ENCODE data around the gene MAN1A1.

DNA sequence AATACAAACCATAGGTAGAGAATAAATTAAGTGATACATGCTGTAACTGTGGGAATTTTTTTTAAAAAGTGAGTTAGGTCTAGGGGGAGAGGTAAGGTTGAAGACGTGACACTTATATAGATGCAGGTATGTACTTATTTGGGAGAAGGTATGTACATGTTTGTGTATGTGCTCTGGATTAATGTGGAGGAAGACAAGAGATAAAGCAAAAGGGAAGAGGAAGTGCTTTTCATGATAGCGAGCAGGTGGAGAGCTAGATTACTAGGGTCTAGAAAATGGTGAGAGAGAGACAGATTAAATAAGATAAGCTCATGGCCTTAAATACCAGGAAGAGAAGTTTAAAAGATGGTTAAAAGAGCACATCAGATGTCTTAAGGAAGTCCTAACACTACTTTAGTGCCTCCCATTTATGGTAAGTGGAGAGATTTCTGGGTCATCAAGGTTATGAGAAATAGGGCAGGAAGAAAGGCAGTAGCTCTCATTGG, 92.5 kb downstream of the MAN1A1 start:
- TF ChIP-seq, protein P1, sequence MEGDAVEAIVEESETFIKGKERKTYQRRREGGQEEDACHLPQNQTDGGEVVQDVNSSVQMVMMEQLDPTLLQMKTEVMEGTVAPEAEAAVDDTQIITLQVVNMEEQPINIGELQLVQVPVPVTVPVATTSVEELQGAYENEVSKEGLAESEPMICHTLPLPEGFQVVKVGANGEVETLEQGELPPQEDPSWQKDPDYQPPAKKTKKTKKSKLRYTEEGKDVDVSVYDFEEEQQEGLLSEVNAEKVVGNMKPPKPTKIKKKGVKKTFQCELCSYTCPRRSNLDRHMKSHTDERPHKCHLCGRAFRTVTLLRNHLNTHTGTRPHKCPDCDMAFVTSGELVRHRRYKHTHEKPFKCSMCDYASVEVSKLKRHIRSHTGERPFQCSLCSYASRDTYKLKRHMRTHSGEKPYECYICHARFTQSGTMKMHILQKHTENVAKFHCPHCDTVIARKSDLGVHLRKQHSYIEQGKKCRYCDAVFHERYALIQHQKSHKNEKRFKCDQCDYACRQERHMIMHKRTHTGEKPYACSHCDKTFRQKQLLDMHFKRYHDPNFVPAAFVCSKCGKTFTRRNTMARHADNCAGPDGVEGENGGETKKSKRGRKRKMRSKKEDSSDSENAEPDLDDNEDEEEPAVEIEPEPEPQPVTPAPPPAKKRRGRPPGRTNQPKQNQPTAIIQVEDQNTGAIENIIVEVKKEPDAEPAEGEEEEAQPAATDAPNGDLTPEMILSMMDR (conservative IDR thresholded peaks at IDR 0.05 in 1 of 2, IDR thresholded peaks at IDR 0.05 in 1 of 2; ENCODE audit: extremely low read depth in 1 of 2, insufficient read depth in 1 of 2, low read depth in 1 of 2, low read length in 2 of 2): no peak
- TF ChIP-seq EZH2 (IDR thresholded peaks at IDR 0.05; ENCODE audit: borderline replicate concordance, low read length): no peak

Measured in mammary epithelial cell (primary cell).